H9 (cell line): Measurements from ENCODE around the gene UBE2D3. TPM values are rescaled to one million over a fixed set of nuclear protein-coding genes. Genes with fewer than 3 reads are reported as not detected.

Experiments used
- DNase-seq: peaks from one replicate; pipeline ENCODE4 v3.0.0-alpha.2; 2017
- H2AFZ ChIP-seq: one replicate; pipeline ENCODE4 v1.6.1; 2013; ENCODE audit warnings: mild to moderate bottlenecking, low read length, control low read depth, moderate library complexity
- H2AK5ac ChIP-seq: 2 replicates; pipeline ENCODE4 v1.6.1; 2013; ENCODE audit warnings: low read length, control low read depth, mixed read lengths; ENCODE audit not compliant: insufficient read length
- H2BK120ac ChIP-seq: one replicate; pipeline ENCODE4 v1.6.1; 2013; ENCODE audit warnings: low read depth, mild to moderate bottlenecking, low read length, control low read depth, inconsistent platforms; ENCODE audit not compliant: poor library complexity, severe bottlenecking
- H2BK12ac ChIP-seq: 2 replicates; pipeline ENCODE4 v1.6.1; 2013; ENCODE audit warnings: low read length, control low read depth, mixed read lengths, low read depth; ENCODE audit not compliant: insufficient read length
- H2BK15ac ChIP-seq: 2 replicates; pipeline ENCODE4 v1.6.1; 2013; ENCODE audit warnings: low read depth, low read length, control low read depth
- H2BK20ac ChIP-seq: one replicate; pipeline ENCODE4 v1.6.1; 2013; ENCODE audit warnings: low read depth, mild to moderate bottlenecking, low read length, control low read depth, inconsistent platforms; ENCODE audit not compliant: poor library complexity, severe bottlenecking
- H2BK5ac ChIP-seq: 2 replicates; pipeline ENCODE4 v1.6.1; 2013; ENCODE audit warnings: low read length, control low read depth, mixed read lengths; ENCODE audit not compliant: insufficient read length
- H3K14ac ChIP-seq: 2 replicates; pipeline ENCODE4 v1.6.1; 2013; ENCODE audit warnings: low read length, control low read depth; ENCODE audit not compliant: insufficient read depth
- H3K18ac ChIP-seq: 2 replicates; pipeline ENCODE4 v1.6.1; 2013; ENCODE audit warnings: low read depth, mild to moderate bottlenecking, mixed read lengths, low read length, control low read depth; ENCODE audit not compliant: insufficient read length
- H3K23ac ChIP-seq: 2 replicates; pipeline ENCODE4 v1.6.1; 2013; ENCODE audit warnings: low read length, control low read depth, mixed read lengths, low read depth; ENCODE audit not compliant: insufficient read length
- H3K23me2 ChIP-seq: 2 replicates; pipeline ENCODE4 v1.6.1; 2013; ENCODE audit warnings: low read depth, mild to moderate bottlenecking, mixed read lengths, low read length, control low read depth; ENCODE audit not compliant: insufficient read length, poor library complexity, severe bottlenecking
- H3K27ac ChIP-seq: 2 replicates; pipeline ENCODE4 v1.5.1; 2013; ENCODE audit warnings: low read length, control low read depth, mixed read lengths, low read depth; ENCODE audit not compliant: insufficient read length
- H3K27me3 ChIP-seq: 2 replicates; pipeline ENCODE4 v1.6.1; 2013; ENCODE audit warnings: low read length, control low read depth, inconsistent platforms; ENCODE audit not compliant: insufficient read depth
- H3K4ac ChIP-seq: 2 replicates; pipeline ENCODE4 v1.6.1; 2013; ENCODE audit warnings: low read depth, mild to moderate bottlenecking, control low read depth, inconsistent platforms, low read length, moderate library complexity
- H3K4me1 ChIP-seq: 2 replicates; pipeline ENCODE4 v1.6.1; 2013; ENCODE audit warnings: low read length, control low read depth, inconsistent platforms; ENCODE audit not compliant: insufficient read depth
- H3K4me2 ChIP-seq: 2 replicates; pipeline ENCODE4 v1.6.1; 2013; ENCODE audit warnings: low read length, control low read depth, mixed read lengths; ENCODE audit not compliant: insufficient read length, insufficient read depth
- H3K56ac ChIP-seq: 2 replicates; pipeline ENCODE4 v1.6.1; 2013; ENCODE audit warnings: low read depth, mild to moderate bottlenecking, mixed read lengths, low read length, control low read depth; ENCODE audit not compliant: insufficient read length
- H3K79me1 ChIP-seq: 2 replicates; pipeline ENCODE4 v1.6.1; 2013; ENCODE audit warnings: low read depth, mild to moderate bottlenecking, moderate library complexity, low read length, control low read depth, inconsistent platforms; ENCODE audit not compliant: insufficient read depth, poor library complexity, severe bottlenecking
- H3K79me2 ChIP-seq: 2 replicates; pipeline ENCODE4 v1.6.1; 2013; ENCODE audit warnings: low read length, control low read depth, inconsistent platforms; ENCODE audit not compliant: insufficient read depth
- H3K9ac ChIP-seq: 2 replicates; pipeline ENCODE4 v1.6.1; 2013; ENCODE audit warnings: low read length, control low read depth, mixed read lengths; ENCODE audit not compliant: insufficient read length; ENCODE audit errors: extremely low read depth
- H3K9me3 ChIP-seq: one replicate; pipeline ENCODE4 v1.6.1; 2013; ENCODE audit warnings: low read depth, low read length, inconsistent platforms; ENCODE audit not compliant: control insufficient read depth
- H3T11ph ChIP-seq: one replicate; pipeline ENCODE4 v1.6.1; 2013; ENCODE audit warnings: mild to moderate bottlenecking, low read length, control low read depth, inconsistent platforms
- H4K20me1 ChIP-seq: one replicate; pipeline ENCODE4 v1.6.1; 2013; ENCODE audit not compliant: control insufficient read depth, insufficient read length, insufficient read depth
- H4K5ac ChIP-seq: 2 replicates; pipeline ENCODE4 v1.6.1; 2013; ENCODE audit warnings: low read depth, mild to moderate bottlenecking, mixed read lengths, low read length, control low read depth; ENCODE audit not compliant: insufficient read length
- H4K8ac ChIP-seq: replicated peaks from 2 replicates; pipeline ENCODE4 v1.6.1; 2013; ENCODE audit warnings: low read length, control low read depth, mixed read lengths, low read depth; ENCODE audit not compliant: insufficient read length
- H4K91ac ChIP-seq: 2 replicates; pipeline ENCODE4 v1.6.1; 2013; ENCODE audit warnings: low read depth, mild to moderate bottlenecking, moderate library complexity, mixed read lengths, low read length, control low read depth; ENCODE audit not compliant: insufficient read length
- H3K27ac Mint-ChIP-seq, 3 experiments: 2 replicates in 2 of 3; 3 replicates in 1 of 3; pipeline ENCODE4 v1.8.0; 2020 to 2021; ENCODE audit warnings: mixed read lengths in 3 of 3, mild to moderate bottlenecking in 1 of 3, moderate library complexity in 1 of 3
- H3K27me3 Mint-ChIP-seq: 2 replicates; pipeline ENCODE4 v1.8.0; 2021; ENCODE audit warnings: low read depth, mild to moderate bottlenecking, moderate library complexity, mixed read lengths
- H3K36me3 Mint-ChIP-seq, 3 experiments: 2 replicates in 2 of 3; 3 replicates in 1 of 3; pipeline ENCODE4 v1.8.0; 2020 to 2021; ENCODE audit warnings: low read depth in 3 of 3, mixed read lengths in 3 of 3; ENCODE audit not compliant: insufficient read depth in 1 of 3
- H3K4me1 Mint-ChIP-seq, 2 experiments: 2 replicates each; pipeline ENCODE4 v1.8.0; 2020; ENCODE audit warnings: mixed read lengths in 2 of 2
- H3K4me3 Mint-ChIP-seq, 2 experiments: 2 replicates in 1 of 2; 3 replicates in 1 of 2; pipeline ENCODE4 v1.8.0; 2020 to 2021; ENCODE audit warnings: mild to moderate bottlenecking in 2 of 2, mixed read lengths in 2 of 2, moderate library complexity in 1 of 2
- H3K9me3 Mint-ChIP-seq, 2 experiments: 2 replicates in 1 of 2; 3 replicates in 1 of 2; pipeline ENCODE4 v1.8.0; 2020; ENCODE audit warnings: mild to moderate bottlenecking in 2 of 2, mixed read lengths in 2 of 2, moderate library complexity in 1 of 2
- WGBS: extraction: QIAGEN DNeasy Blood & Tissue Kit; methylation state at CpG from one replicate; pipeline ENCODE4 v1.1.7; 2013; ENCODE audit warnings: missing lambda C conversion rate, low lambda C conversion rate, mixed read lengths; ENCODE audit not compliant: insufficient read length; ENCODE audit errors: extremely low coverage; 5-methylcytosine and 5-hydroxymethylcytosine counted together
- total RNA-seq: library from RNA; stranded (reverse); gene quantifications from 2 replicates; pipeline ENCODE4 v1.2.1, GENCODE V29; 2021
- TF ChIP-seq, protein P1 (sequence below): fragments of 200-600 bp; sonication (generic); conservative IDR thresholded peaks from 3 replicates; pipeline ENCODE4 v1.8.0; 2021; ENCODE audit warnings: antibody characterized with exemption, mild to moderate bottlenecking

Gene UBE2D3
- total RNA-seq, 1 experiment from 2014 or later, result 378 TPM

DNA sequence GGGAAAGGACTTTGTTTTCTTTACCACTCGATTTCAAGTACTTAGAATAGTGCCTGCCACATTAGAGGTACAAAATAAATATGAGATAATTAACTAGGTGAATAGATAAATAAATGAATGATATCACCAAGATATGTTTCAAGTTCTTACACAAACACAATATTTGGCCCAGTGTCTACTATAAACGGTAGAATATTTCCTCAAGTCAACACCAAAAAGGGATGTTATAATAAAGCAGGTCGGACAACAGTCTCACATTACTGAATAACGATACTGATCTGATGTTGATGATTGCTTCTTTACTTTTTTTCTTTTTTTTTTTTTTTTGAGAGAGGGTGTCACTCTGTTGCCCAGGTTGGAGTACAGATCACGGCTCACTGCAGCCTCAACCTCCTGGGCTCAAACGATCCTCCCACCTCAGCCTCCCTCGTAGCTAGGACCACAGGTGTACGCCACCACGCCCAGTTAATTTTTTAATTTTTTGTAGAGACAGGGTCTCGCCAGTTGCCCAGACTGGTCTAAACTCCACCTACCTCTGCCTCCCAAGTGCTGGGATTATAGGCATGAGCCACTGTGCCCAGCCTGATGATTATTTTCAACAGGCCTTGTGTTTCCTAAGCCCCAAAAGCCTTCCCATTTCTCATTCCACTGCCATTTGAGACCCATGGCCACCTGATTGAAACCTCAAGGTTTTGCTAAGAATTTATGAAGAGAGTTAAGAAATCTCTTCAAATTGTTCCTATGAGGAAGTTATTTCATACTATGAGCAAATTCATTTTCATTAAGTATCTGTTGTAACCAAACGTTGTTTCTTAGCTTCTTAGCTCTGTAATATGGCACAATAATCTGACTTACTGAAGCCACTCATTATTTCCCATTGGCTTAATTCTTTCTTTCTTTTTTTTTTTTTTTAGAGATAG lies 68.8 kb downstream of the UBE2D3 start:
- Histone ChIP-seq H3T11ph (no peak overlapping the region), H3K14ac (no peak overlapping the region), H3K27ac (no peak overlapping the region), H2BK12ac (no peak overlapping the region), H4K91ac (no peak overlapping the region), H4K5ac (no peak overlapping the region), H4K8ac (no peak overlapping the region), H3K79me2 (peaks cover 10% of the 10 kb centered on the region; the same call in 1 of the 2 replicates), H2AK5ac (no peak overlapping the region), H3K27me3 (no peaks in the 10 kb centered on the region), H4K20me1 (no peaks in the 10 kb centered on the region), H3K18ac (no peak overlapping the region), H2BK20ac (no peak overlapping the region), H3K23ac (no peak overlapping the region), H3K9me3 (no peaks in the 10 kb centered on the region), H3K56ac (no peak overlapping the region), H3K79me1 (peaks cover 2% of the 10 kb centered on the region), H3K23me2 (peaks cover 14% of the 10 kb centered on the region), H2BK15ac (no peak overlapping the region), H3K4me2 (no peak overlapping the region), H3K4me1 (no peaks in the 10 kb centered on the region), H2BK120ac (no peak overlapping the region), H3K4ac (no peak overlapping the region), H2AFZ (no peak overlapping the region), H2BK5ac (no peak overlapping the region), H3K9ac (no peak overlapping the region)
- Mint-ChIP-seq H3K27ac (no peak overlapping the region), H3K4me3 (no peak overlapping the region), H3K27me3 (peaks cover 6% of the 10 kb centered on the region), H3K36me3 (peaks cover 4 to 12% (median 6%) of the 10 kb centered on the region in 3 experiments), H3K4me1 (peaks cover 26% of the 10 kb centered on the region in 2 experiments), H3K9me3 (peaks cover 3 to 4% of the 10 kb centered on the region in 2 experiments; a peak in 3 of 5 replicates)
- TF ChIP-seq, protein P1, sequence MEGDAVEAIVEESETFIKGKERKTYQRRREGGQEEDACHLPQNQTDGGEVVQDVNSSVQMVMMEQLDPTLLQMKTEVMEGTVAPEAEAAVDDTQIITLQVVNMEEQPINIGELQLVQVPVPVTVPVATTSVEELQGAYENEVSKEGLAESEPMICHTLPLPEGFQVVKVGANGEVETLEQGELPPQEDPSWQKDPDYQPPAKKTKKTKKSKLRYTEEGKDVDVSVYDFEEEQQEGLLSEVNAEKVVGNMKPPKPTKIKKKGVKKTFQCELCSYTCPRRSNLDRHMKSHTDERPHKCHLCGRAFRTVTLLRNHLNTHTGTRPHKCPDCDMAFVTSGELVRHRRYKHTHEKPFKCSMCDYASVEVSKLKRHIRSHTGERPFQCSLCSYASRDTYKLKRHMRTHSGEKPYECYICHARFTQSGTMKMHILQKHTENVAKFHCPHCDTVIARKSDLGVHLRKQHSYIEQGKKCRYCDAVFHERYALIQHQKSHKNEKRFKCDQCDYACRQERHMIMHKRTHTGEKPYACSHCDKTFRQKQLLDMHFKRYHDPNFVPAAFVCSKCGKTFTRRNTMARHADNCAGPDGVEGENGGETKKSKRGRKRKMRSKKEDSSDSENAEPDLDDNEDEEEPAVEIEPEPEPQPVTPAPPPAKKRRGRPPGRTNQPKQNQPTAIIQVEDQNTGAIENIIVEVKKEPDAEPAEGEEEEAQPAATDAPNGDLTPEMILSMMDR, result no peak
- DNase-seq, result no peak
- WGBS, result no CpG with 5 or more reads among the region's 11 CpGs
